ENCODE measurements around the gene AKAP12.

Gene AKAP12

GRCh38 chr6:151372164-151372563 is 132.4 kb downstream of the AKAP12 start:
- no peak for TF ChIP-seq CTCF (IDR thresholded peaks at IDR 0.05)

GRCh38 chr6:151374036-151374683 is 134.4 kb downstream of the AKAP12 start:
- no peak for TF ChIP-seq CTCF (IDR thresholded peaks at IDR 0.05)

- TF ChIP-seq CTCF (IDR thresholded peaks at IDR 0.05): no peak
Observed at GRCh38 chr6:151375833-151376232, 136.1 kb downstream of the AKAP12 start.

- no peak for TF ChIP-seq CTCF (IDR thresholded peaks at IDR 0.05)
Observed at GRCh38 chr6:151376440-151376839, 136.7 kb downstream of the AKAP12 start.

GRCh38 chr6:151377095-151377494 is 137.3 kb downstream of the AKAP12 start:
- no peak for TF ChIP-seq CTCF (IDR thresholded peaks at IDR 0.05)

- TF ChIP-seq CTCF (IDR thresholded peaks at IDR 0.05): no peak
Observed at GRCh38 chr6:151379933-151380847, 140.4 kb downstream of the AKAP12 start.

- TF ChIP-seq CTCF (IDR thresholded peaks at IDR 0.05): no peak
Observed at GRCh38 chr6:151380848-151381205, 141.1 kb downstream of the AKAP12 start.
